Activated T-helper 2 cell treated with anti-CD3 and anti-CD28 coated beads, Interferon-gamma antibody, Interleukin-2, Interleukin-4, amounts not matched to agents 10 μg/mL and 5 μg/mL and 100 μg/mL, durations not matched to agents 14 hours and 24 hours and 36 hours (primary cell): ENCODE measurements around the gene PLAAT2. TPM values are rescaled to one million over a fixed set of nuclear protein-coding genes. Genes with fewer than 3 reads are reported as not detected.

ENCODE experiments used
- DNase-seq: peaks from one replicate; pipeline ENCODE4 v3.0.0; 2021; ENCODE audit warnings: low spot score
- H3K27ac Mint-ChIP-seq: one replicate; pipeline ENCODE4 v1.8.0; 2021; ENCODE audit warnings: mixed read lengths
- H3K27me3 Mint-ChIP-seq: one replicate; pipeline ENCODE4 v1.8.0; 2021; ENCODE audit warnings: low read depth, mixed read lengths
- H3K36me3 Mint-ChIP-seq: one replicate; pipeline ENCODE4 v1.8.0; 2021; ENCODE audit warnings: low read depth, mixed read lengths
- H3K4me1 Mint-ChIP-seq: one replicate; pipeline ENCODE4 v1.8.0; 2021; ENCODE audit warnings: low read depth, mixed read lengths
- H3K4me3 Mint-ChIP-seq: one replicate; pipeline ENCODE4 v1.8.0; 2021; ENCODE audit warnings: low read depth, mild to moderate bottlenecking, moderate library complexity, mixed read lengths
- H3K9me3 Mint-ChIP-seq: one replicate; pipeline ENCODE4 v1.8.0; 2021; ENCODE audit warnings: mixed read lengths
- intact Hi-C: fragments of 100-400 bp; cut with micrococcal nuclease; formaldehyde crosslinking; loops from one replicate; pipeline ENCODE4 v1.15.1; 2023
- total RNA-seq: library from RNA; stranded (reverse); gene quantifications from 2 replicates; pipeline ENCODE4 v1.2.3, GENCODE V29; 2022

PLAAT2 gene
- total RNA-seq, 1 donor from 2014 or later: not detected

GRCh38 chr11:63516109-63516508 lies 47.1 kb downstream of the PLAAT2 start:
- Mint-ChIP-seq H3K36me3 (peaks cover 4% of the 10 kb centered on the region), H3K9me3 (peaks cover 5% of the 10 kb centered on the region), H3K27me3 (peaks cover 9% of the 10 kb centered on the region), H3K27ac (no peak overlapping the region), H3K4me3 (no peak overlapping the region), H3K4me1 (peaks cover 10% of the 10 kb centered on the region)
- DNase-seq: no peak
- intact Hi-C loops: no loop called here

GRCh38 chr11:63512816-63513215 lies 50.4 kb downstream of the PLAAT2 start:
- H3K27me3 Mint-ChIP-seq: peaks cover 3% of the 10 kb centered on the region
- intact Hi-C loops: no loop called here
- H3K27ac Mint-ChIP-seq: no peak overlapping the region
- no peak for DNase-seq
- H3K36me3 Mint-ChIP-seq: no peaks in the 10 kb centered on the region
- no peaks in the 10 kb centered on the region for H3K9me3 Mint-ChIP-seq
- no peak overlapping the region for H3K4me3 Mint-ChIP-seq
- H3K4me1 Mint-ChIP-seq: no peaks in the 10 kb centered on the region

- DNase-seq: no peak
- Mint-ChIP-seq H3K4me3 (no peak overlapping the region), H3K27ac (no peak overlapping the region), H3K4me1 (peaks cover 5% of the 10 kb centered on the region), H3K36me3 (no peaks in the 10 kb centered on the region), H3K27me3 (peaks cover 8% of the 10 kb centered on the region), H3K9me3 (no peaks in the 10 kb centered on the region)
- intact Hi-C loops: no loop called here
These were observed 52.0 kb downstream of the PLAAT2 start for GRCh38 chr11:63511048-63511748.

GRCh38 chr11:63510360-63511047 lies 52.7 kb downstream of the PLAAT2 start:
- DNase-seq: no peak
- Mint-ChIP-seq H3K9me3 (no peaks in the 10 kb centered on the region), H3K36me3 (no peaks in the 10 kb centered on the region), H3K4me1 (peaks cover 8% of the 10 kb centered on the region), H3K27ac (no peak overlapping the region), H3K27me3 (peaks cover 8% of the 10 kb centered on the region), H3K4me3 (no peak overlapping the region)
- intact Hi-C loops: no loop called here

- Mint-ChIP-seq H3K4me3 (no peak overlapping the region), H3K9me3 (no peaks in the 10 kb centered on the region), H3K4me1 (peaks cover 8% of the 10 kb centered on the region), H3K27me3 (peaks cover 8% of the 10 kb centered on the region), H3K36me3 (no peaks in the 10 kb centered on the region), H3K27ac (no peak overlapping the region)
- no peak for DNase-seq
- intact Hi-C loops: loop anchor here (1.0 kb wide), 1 partner anchor 29 kb away; no protein-coding TSS in a partner anchor
These were observed 54.4 kb downstream of the PLAAT2 start for GRCh38 chr11:63508745-63509144.

- H3K27me3 Mint-ChIP-seq: peaks cover 8% of the 10 kb centered on the region
- H3K27ac Mint-ChIP-seq: no peak overlapping the region
- H3K4me3 Mint-ChIP-seq: no peak overlapping the region
- intact Hi-C loops: loop anchor here (1.0 kb wide), 1 partner anchor 29 kb away; no protein-coding TSS in a partner anchor
- no peaks in the 10 kb centered on the region for H3K9me3 Mint-ChIP-seq
- peaks cover 8% of the 10 kb centered on the region for H3K4me1 Mint-ChIP-seq
- no peaks in the 10 kb centered on the region for H3K36me3 Mint-ChIP-seq
- DNase-seq: no peak
These were observed 55.2 kb downstream of the PLAAT2 start for GRCh38 chr11:63508009-63508408.

- Mint-ChIP-seq H3K4me1 (peaks cover 8% of the 10 kb centered on the region), H3K27me3 (peaks cover 8% of the 10 kb centered on the region), H3K9me3 (no peaks in the 10 kb centered on the region)
These were observed 55.7 kb downstream of the PLAAT2 start for GRCh38 chr11:63507511-63507910.

GRCh38 chr11:63506876-63507275 lies 56.3 kb downstream of the PLAAT2 start:
- intact Hi-C loops: no loop called here
- H3K4me3 Mint-ChIP-seq: no peak overlapping the region
- H3K27me3 Mint-ChIP-seq: peaks cover 8% of the 10 kb centered on the region
- no peak for DNase-seq
- H3K9me3 Mint-ChIP-seq: peaks cover 4% of the 10 kb centered on the region
- peaks cover 5% of the 10 kb centered on the region for H3K36me3 Mint-ChIP-seq
- H3K4me1 Mint-ChIP-seq: peaks cover 13% of the 10 kb centered on the region
- H3K27ac Mint-ChIP-seq: no peak overlapping the region

More at GRCh38 chr11:63507511-63507910, 55.7 kb downstream of the PLAAT2 start:
- Mint-ChIP-seq H3K4me3 (no peak overlapping the region), H3K27ac (no peak overlapping the region), H3K36me3 (no peaks in the 10 kb centered on the region)
- DNase-seq: no peak
- intact Hi-C loops: no loop called here

- H3K9me3 Mint-ChIP-seq: peaks cover 9% of the 10 kb centered on the region
- H3K36me3 Mint-ChIP-seq: peaks cover 5% of the 10 kb centered on the region
- intact Hi-C loops: no loop called here
- no peak within 1 kb of the TSS for H3K27ac Mint-ChIP-seq
- H3K4me1 Mint-ChIP-seq: peaks cover 13% of the 10 kb centered on the region
- no peak within 1 kb of the TSS for H3K4me3 Mint-ChIP-seq
- no peak for DNase-seq
- peaks cover 8% of the 10 kb centered on the region for H3K27me3 Mint-ChIP-seq
These were observed 57.2 kb downstream of the PLAAT2 start, which contains the start of gene LGALS12 for GRCh38 chr11:63505857-63506528. TSS of gene LGALS12 (plus strand) at chr11:63506084. CDS start at chr11:63506459, 375 bp downstream.

GRCh38 chr11:63504933-63505586 lies 58.1 kb downstream of the PLAAT2 start:
- intact Hi-C loops: no loop called here
- peaks cover 13% of the 10 kb centered on the region for H3K4me1 Mint-ChIP-seq
- no peak overlapping the region for H3K27ac Mint-ChIP-seq
- no peak overlapping the region for H3K4me3 Mint-ChIP-seq
- H3K27me3 Mint-ChIP-seq: peaks cover 8% of the 10 kb centered on the region
- H3K9me3 Mint-ChIP-seq: peaks cover 18% of the 10 kb centered on the region
- DNase-seq: no peak
- peaks cover 9% of the 10 kb centered on the region for H3K36me3 Mint-ChIP-seq

GRCh38 chr11:63504054-63504453 lies 59.1 kb downstream of the PLAAT2 start:
- H3K4me1 Mint-ChIP-seq: peaks cover 13% of the 10 kb centered on the region
- no peak overlapping the region for H3K4me3 Mint-ChIP-seq
- DNase-seq: no peak
- intact Hi-C loops: no loop called here
- peaks cover 9% of the 10 kb centered on the region for H3K36me3 Mint-ChIP-seq
- H3K27me3 Mint-ChIP-seq: peaks cover 8% of the 10 kb centered on the region
- no peak overlapping the region for H3K27ac Mint-ChIP-seq
- peaks cover 28% of the 10 kb centered on the region for H3K9me3 Mint-ChIP-seq

- Mint-ChIP-seq H3K4me1 (peaks cover 13% of the 10 kb centered on the region), H3K4me3 (no peak overlapping the region), H3K27me3 (peaks cover 12% of the 10 kb centered on the region), H3K36me3 (peaks cover 9% of the 10 kb centered on the region), H3K27ac (no peak overlapping the region), H3K9me3 (peaks cover 32% of the 10 kb centered on the region)
- intact Hi-C loops: no loop called here
- DNase-seq: no peak
These were observed 59.7 kb downstream of the PLAAT2 start for GRCh38 chr11:63503492-63503891.
